Suppressor macrophage treated with lipopolysaccharide for 4 hours (primary cell): Measurements from ENCODE around the gene REC114.
A peak's percentile ranks its signal among the peaks of the same experiment; 100 is the strongest.
"Not testable (repeated sequence)": the region's sequence is repeated elsewhere in the genome, so short reads cannot be mapped to it uniquely, and the experiment has no call there.

Experiments
- DNase-seq: peaks from one replicate; pipeline ENCODE4 v3.0.0-alpha.2; 2020

The REC114 gene

DNA sequence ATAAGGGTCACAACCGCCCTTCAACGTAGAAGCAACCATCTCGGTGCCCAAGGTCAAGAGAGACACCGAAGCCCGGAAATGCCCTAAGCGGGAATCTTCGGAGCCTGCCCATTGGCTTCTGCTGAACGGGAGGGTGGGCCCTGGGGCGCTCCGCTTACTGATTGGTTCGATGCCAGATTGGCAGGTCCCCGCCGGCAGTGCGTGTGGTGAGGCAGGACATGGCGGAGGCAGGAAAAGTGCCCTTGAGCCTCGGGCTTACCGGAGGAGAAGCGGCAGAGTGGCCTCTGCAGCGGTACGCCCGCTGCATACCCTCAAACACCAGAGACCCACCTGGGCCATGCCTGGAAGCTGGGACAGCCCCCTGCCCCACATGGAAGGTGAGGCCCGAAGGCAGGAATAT is at the start of gene REC114:
REC114 (plus strand) TSS at position 197 of the 400 bp plus-strand sequence; CDS start at position 219, 22 bp downstream.
- no peak for DNase-seq

- no peak for DNase-seq
Measured at GRCh38 chr15:73393336-73393735, 49.6 kb upstream of the REC114 start.

GRCh38 chr15:73394782-73395181 is 48.2 kb upstream of the REC114 start:
- no peak for DNase-seq

GRCh38 chr15:73395671-73396070 is 47.3 kb upstream of the REC114 start:
- peak; percentile 16 for DNase-seq

DNA sequence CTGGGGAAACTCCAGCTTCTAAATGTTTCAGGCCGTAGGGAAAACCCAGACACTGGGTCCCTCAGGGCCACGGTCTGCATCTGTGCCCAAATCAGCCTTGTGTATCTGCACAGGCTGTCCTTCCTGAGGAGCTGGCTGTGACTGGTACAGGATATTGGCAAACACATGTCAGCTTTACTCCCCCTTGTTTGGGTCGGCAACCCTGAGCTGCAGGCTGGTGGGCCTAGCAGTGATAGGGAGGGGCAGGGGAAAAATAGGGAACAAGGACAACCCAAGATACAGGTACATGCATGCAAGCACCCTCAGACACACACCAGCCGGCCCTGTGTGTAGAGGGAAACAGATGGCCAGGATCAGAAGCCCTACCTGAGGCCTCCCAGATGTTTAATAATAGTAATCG is 45.5 kb upstream of the REC114 start:
- DNase-seq, result no peak

DNA sequence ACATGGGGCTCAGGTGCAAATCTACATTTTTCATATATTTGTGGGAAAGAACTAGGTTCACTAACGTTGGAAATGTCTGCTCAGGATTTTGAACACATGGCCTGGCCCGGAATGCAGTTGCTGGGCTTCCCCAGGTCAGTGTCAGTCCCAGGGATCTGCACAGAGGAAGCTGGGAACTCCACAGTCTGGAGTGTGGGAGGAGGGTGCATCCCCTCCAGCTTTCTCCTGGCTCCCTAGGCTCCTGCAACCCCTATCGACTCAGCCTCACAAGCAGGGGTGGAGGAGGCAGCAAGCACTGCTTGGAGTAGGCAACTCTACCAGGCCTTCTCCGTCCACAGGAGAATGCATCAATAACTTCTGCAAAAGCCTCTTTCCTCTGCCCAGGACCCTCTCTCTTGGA is 44.1 kb upstream of the REC114 start:
- peak; percentile 16 for DNase-seq

DNA sequence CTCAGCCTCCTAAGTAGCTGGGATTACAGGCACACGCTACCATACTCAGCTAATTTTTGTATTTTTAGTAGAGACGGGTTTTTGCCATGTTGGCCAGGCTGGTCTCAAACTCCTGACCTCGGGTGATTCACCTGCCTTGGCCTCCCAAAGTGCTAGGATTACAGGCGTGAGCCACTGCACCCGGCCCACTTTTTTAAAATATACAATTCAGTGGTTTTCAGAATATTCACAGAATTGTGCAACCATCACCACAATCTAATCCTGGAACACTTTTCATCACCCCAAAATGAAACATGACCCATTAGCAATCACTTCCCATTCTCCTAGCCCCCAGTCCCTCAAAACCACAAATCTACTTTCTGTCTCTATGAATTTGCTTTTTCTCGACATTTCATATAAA is 42.7 kb upstream of the REC114 start:
- DNase-seq, result peak; percentile 70

DNA sequence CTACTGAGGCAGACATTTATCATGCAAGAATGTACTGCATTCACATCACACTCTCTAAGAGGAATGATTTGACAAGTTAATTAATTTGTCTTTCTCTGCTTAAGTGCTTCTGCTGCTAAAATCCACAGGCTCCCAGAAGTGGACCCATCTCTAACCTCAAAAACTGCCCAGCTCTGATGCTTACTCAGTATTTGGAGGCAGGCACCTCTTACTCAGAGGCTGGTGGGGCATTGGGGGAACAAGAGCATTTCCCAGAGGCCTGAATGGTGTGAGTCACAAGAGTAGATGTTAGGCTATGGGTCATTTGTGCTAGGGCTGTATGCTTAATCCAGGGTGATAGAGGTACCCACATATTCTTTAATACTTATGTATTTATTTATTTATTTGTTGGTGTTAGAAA is 39.8 kb upstream of the REC114 start:
- DNase-seq, result peak; percentile 65

DNA sequence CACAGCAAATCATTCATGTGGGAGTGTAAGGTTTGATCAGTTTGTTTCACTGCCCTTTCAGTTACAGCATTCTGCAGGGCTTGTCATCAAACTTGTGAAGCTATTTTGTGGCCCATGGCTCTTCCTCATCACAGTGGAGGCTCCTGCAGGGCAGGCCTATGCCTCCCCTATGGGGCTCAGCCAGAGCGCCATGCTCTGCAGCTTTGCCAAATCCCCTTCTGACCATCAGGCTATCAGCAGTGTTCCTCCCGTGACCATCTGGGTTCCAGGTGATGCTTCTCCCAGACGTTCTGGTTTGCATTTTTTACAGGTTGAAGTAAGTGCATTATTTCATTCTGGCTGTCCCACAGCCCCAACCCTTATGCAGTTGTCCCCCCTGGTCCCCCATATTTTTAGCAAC is 28.1 kb upstream of the REC114 start:
- DNase-seq, result no peak

DNA sequence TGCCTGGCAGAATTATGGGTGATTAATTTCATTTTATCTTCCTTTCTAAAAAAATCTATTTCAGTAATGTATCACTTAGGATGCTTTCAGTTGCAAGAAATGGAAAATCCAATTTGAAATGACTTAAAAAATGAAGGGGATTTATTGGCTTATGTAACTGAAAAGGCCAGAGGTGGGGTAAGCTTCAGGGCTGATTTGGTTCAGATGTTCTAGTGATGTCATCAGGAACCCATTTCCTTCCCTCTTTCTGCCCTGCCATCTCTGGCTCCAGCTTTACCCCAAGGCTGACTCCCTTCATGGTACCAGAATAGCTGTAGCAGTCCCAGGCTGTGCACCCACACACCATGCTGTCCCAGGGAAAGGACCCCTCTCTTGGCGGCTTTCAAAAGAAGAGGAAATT is 18.5 kb upstream of the REC114 start:
- DNase-seq, result peak; percentile 35

- no peak for DNase-seq
Measured at GRCh38 chr15:73425510-73425909, 17.5 kb upstream of the REC114 start.

GRCh38 chr15:73426323-73426994 is 16.5 kb upstream of the REC114 start:
- peak; percentile 3 for DNase-seq

- DNase-seq, result not testable (repeated sequence)
Measured at GRCh38 chr15:73431329-73431728, 11.6 kb upstream of the REC114 start.

- no peak for DNase-seq
Measured at GRCh38 chr15:73433873-73434272, 9.1 kb upstream of the REC114 start.

DNA sequence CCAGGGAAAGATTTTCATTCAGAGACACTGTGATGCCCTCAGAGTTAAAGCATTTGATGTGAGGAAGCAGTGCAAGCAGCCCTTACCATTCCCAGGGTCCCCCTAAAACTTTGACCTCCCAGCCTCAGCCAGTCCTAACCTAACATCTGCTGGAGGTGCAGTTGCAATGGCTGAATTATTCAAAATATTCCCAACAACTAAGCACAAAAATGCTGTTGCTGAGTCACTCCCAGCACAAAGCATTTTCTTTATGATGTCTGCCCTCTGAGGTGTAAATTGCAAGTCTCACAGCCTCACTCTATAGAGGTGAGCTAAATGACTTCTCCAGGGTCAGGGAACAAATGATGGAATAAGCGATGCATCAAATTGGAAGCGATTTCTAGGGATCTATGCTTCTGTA is 6.4 kb upstream of the REC114 start:
- no peak for DNase-seq

DNA sequence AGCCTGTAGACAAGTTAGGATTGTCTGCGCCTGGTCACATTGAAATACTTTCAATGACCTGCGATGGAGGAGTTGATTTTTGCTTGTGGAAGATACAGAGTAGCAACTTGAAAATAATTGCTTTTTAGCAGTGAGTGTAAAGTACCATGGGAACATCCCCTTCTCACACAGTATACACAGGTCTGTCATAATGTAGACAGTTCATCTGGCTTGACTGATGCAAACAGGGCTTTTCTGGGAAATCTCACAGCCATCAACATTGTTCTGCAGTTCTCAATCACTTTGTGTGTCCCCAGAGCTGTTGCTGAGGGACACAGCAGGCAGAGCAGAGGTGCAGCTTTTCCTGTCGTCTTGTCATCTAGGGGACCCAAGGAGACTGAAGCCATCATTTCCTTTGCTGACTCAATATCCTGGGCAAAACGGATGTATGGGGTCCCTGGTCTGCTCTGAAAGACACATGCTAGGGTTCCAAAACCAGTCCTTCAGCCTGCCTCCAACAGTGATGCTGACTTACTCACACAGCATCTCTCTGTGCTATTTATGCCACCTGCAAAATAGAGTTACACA is 5.3 kb upstream of the REC114 start:
- DNase-seq, result no peak

GRCh38 chr15:73438651-73439050 is 4.3 kb upstream of the REC114 start:
- no peak for DNase-seq

- no peak for DNase-seq
Measured at GRCh38 chr15:73440571-73440970, 2.4 kb upstream of the REC114 start.

GRCh38 chr15:73442421-73442820 is 543 bp upstream of the REC114 start:
- DNase-seq, result no peak

DNA sequence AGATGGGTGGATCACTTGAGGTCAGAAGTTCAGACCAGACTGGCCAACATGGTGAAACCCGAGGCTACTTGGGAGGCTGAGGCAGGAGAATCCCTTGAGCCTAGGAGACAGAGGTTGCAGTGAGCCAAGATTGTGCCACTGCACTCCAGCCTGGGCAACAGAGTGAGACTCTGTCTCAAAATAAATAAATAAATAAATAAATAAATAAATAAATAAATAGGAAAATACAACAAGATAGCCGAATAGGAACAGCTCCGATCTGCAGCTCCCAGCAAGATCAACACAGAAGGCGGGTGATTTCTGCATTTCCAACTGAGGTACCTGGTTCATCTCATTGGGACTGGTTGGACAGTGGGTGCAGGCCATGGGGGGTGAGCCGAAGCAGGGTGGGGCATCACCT is 4.5 kb downstream of the REC114 start:
- DNase-seq, result not testable (repeated sequence)

DNA sequence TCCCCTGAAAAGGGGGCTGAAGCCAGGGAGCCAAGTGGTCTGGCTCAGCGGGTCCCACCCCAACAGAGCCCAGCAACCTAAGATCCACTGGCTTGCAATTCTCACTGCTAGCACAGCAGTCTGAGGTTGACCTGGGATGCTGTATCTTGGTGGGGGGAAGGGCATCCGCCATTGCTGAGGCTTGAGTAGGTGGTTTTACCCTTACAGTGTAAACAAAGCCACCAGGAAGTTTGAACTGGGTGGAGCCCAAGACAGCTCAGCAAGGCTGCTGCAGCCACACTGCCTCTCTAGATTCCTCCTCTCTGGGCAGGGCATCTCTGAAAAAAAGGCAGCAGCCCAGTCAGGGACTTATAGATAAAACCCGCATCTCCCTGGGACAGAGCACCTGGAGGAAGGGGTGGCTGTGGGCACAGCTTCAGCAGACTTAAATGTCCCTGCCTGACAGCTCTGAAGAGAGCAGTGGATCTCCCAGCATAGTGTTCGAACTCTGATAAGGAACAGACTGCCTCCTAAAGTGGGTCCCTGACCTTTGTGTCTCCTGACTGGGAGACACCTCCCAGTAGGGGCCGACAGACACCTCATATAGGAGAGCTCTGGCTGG is 5.3 kb downstream of the REC114 start:
- DNase-seq, result not testable (repeated sequence)

DNA sequence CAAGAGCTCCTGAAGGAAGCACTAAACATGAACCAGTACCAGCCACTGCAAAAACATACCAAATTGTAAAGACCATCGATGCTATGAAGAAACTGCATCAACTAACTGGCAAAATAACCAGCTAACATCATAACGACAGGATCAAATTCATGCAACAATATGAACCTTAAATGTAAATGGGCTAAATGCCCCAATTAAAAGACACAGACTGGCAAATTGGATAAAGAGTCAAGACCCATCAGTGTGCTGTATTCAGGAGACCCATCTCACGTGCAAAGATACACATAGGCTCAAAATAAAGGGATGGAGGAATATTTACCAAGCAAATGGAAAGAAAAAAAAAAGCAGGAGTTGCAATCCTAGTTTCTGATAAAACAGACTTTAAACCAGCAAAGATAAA is 7.0 kb downstream of the REC114 start:
- not testable (repeated sequence) for DNase-seq

- no peak for DNase-seq
Measured at GRCh38 chr15:73454096-73454495, 11.1 kb downstream of the REC114 start.

GRCh38 chr15:73455876-73456275 is 12.9 kb downstream of the REC114 start:
- no peak for DNase-seq

- no peak for DNase-seq
Measured at GRCh38 chr15:73457334-73457733, 14.4 kb downstream of the REC114 start.
